MM.1S (cell line): ENCODE data around the gene PPFIA2.

Experiments
- DNase-seq: peaks from one replicate; pipeline ENCODE4 v3.0.0-alpha.2; 2015
- H2AFZ ChIP-seq: fragments of 300-600 bp; sonication (generic); 2 replicates; pipeline ENCODE4 v1.6.0; 2016; ENCODE audit warnings: antibody characterized with exemption, low read length
- H3F3A ChIP-seq: fragments of 300-600 bp; sonication (generic); 2 replicates; pipeline ENCODE4 v1.6.1; 2016; ENCODE audit warnings: mild to moderate bottlenecking, antibody characterized with exemption, low read length, moderate library complexity, mixed read lengths; ENCODE audit not compliant: insufficient read depth
- H3K27ac ChIP-seq: fragments of 300-600 bp; sonication (generic); 2 replicates; pipeline ENCODE4 v1.5.1; 2016; ENCODE audit warnings: mild to moderate bottlenecking, low read length
- H3K27me3 ChIP-seq: fragments of 300-600 bp; sonication (generic); replicated peaks from 2 replicates; pipeline ENCODE4 v1.6.0; 2016; ENCODE audit warnings: low read length; ENCODE audit not compliant: insufficient read depth
- H3K36me3 ChIP-seq: fragments of 300-600 bp; sonication (generic); replicated peaks from 2 replicates; pipeline ENCODE4 v1.6.1; 2016; ENCODE audit warnings: mild to moderate bottlenecking, low read length, mixed read lengths; ENCODE audit not compliant: insufficient read depth
- H3K4me1 ChIP-seq: fragments of 300-600 bp; sonication (generic); 2 replicates; pipeline ENCODE4 v1.6.1; 2016; ENCODE audit warnings: low read length, mixed read lengths
- H3K4me2 ChIP-seq: fragments of 300-600 bp; sonication (generic); 2 replicates; pipeline ENCODE4 v1.6.0; 2016; ENCODE audit warnings: low read depth, low read length
- H3K4me3 ChIP-seq: fragments of 300-600 bp; sonication (generic); 2 replicates; pipeline ENCODE4 v1.5.1; 2016; ENCODE audit warnings: low read length, mixed read lengths
- H3K79me2 ChIP-seq: fragments of 300-600 bp; sonication (generic); 2 replicates; pipeline ENCODE4 v1.6.1; 2016; ENCODE audit warnings: mixed run types, low read length, mixed read lengths
- H3K9ac ChIP-seq: fragments of 300-600 bp; sonication (generic); 2 replicates; pipeline ENCODE4 v1.6.1; 2016; ENCODE audit warnings: low read length, mixed read lengths
- H3K9me2 ChIP-seq: fragments of 300-600 bp; sonication (generic); replicated peaks from 2 replicates; pipeline ENCODE4 v1.6.1; 2016; ENCODE audit warnings: mild to moderate bottlenecking, low read length, mixed read lengths; ENCODE audit not compliant: insufficient read depth
- H3K9me3 ChIP-seq: fragments of 300-600 bp; sonication (generic); replicated peaks from 2 replicates; pipeline ENCODE4 v1.6.1; 2016; ENCODE audit warnings: mild to moderate bottlenecking, low read length, mixed read lengths; ENCODE audit not compliant: insufficient read depth
- H4K20me1 ChIP-seq: fragments of 300-600 bp; sonication (generic); 2 replicates; pipeline ENCODE4 v1.6.1; 2016; ENCODE audit warnings: mild to moderate bottlenecking, low read length, moderate library complexity, mixed read lengths; ENCODE audit not compliant: insufficient read depth
- CTCF ChIP-seq: fragments of 300-600 bp; sonication (generic); IDR thresholded peaks from 2 replicates; pipeline ENCODE4 v1.5.1; 2016; ENCODE audit warnings: antibody characterized with exemption, low read length, mixed read lengths
- EZH2 ChIP-seq: fragments of 300-600 bp; sonication (generic); optimal IDR thresholded peaks from 2 replicates; pipeline ENCODE3; 2017; ENCODE audit warnings: low read depth, mild to moderate bottlenecking, antibody characterized with exemption, low read length, mixed read lengths
- EZH2phosphoT487 ChIP-seq: fragments of 300-600 bp; sonication (generic); IDR thresholded peaks from 2 replicates; pipeline ENCODE4 v1.6.1; 2018; ENCODE audit warnings: antibody characterized with exemption, low read length

PPFIA2 gene

GRCh38 chr12:81627336-81628189 lies 131.6 kb downstream of the PPFIA2 start:
- Histone ChIP-seq H3K27me3 (no peaks in the 10 kb centered on the region), H3K4me1 (no peaks in the 10 kb centered on the region), H4K20me1 (no peaks in the 10 kb centered on the region), H3K36me3 (no peaks in the 10 kb centered on the region), H3K4me2 (no peak overlapping the region), H3K4me3 (no peak overlapping the region), H2AFZ (no peak overlapping the region), H3F3A (no peaks in the 10 kb centered on the region), H3K27ac (no peak overlapping the region), H3K9me3 (no peaks in the 10 kb centered on the region), H3K79me2 (no peaks in the 10 kb centered on the region), H3K9ac (no peak overlapping the region), H3K9me2 (no peaks in the 10 kb centered on the region)
- peak; percentile 49 for DNase-seq
- TF ChIP-seq EZH2 (no peak), CTCF (peak; percentile 70), EZH2phosphoT487 (no peak)

GRCh38 chr12:81626406-81626805 lies 132.7 kb downstream of the PPFIA2 start:
- Histone ChIP-seq H3K9ac (no peak overlapping the region), H3K4me3 (no peak overlapping the region), H3K27me3 (no peaks in the 10 kb centered on the region), H3K79me2 (no peaks in the 10 kb centered on the region), H4K20me1 (no peaks in the 10 kb centered on the region), H2AFZ (no peak overlapping the region), H3K36me3 (no peaks in the 10 kb centered on the region), H3K4me1 (no peaks in the 10 kb centered on the region), H3F3A (no peaks in the 10 kb centered on the region), H3K9me3 (no peaks in the 10 kb centered on the region), H3K4me2 (no peak overlapping the region), H3K27ac (no peak overlapping the region), H3K9me2 (no peaks in the 10 kb centered on the region)
- TF ChIP-seq CTCF (no peak), EZH2 (no peak), EZH2phosphoT487 (no peak)
- no peak for DNase-seq

DNA sequence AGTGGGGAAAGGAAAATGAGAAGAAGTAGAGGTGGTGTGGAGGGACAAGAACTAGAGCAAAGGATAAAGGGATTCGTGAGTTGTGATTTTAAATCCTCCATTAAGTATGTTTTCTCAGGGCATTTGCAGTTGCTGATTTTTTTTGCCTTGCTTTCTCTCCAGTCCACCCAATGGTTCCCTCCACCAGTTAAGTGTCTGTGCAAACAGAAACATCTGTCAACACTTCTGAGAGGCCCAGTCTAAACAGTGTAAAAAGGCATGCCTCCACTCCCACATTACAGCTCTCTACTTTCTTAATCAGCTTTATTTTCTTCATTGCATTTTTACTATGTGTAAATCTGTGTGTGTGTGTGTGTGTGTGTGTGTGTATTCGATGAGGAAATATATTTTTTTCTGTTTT lies 141.2 kb downstream of the PPFIA2 start:
- Histone ChIP-seq H3K79me2 (no peaks in the 10 kb centered on the region), H2AFZ (no peak overlapping the region), H3K4me3 (no peak overlapping the region), H3K9ac (no peak overlapping the region), H3K9me2 (no peaks in the 10 kb centered on the region), H3K36me3 (no peaks in the 10 kb centered on the region), H3K9me3 (no peaks in the 10 kb centered on the region), H3F3A (no peaks in the 10 kb centered on the region), H3K4me1 (no peaks in the 10 kb centered on the region), H3K27me3 (no peaks in the 10 kb centered on the region), H4K20me1 (no peaks in the 10 kb centered on the region), H3K27ac (no peak overlapping the region), H3K4me2 (no peak overlapping the region)
- TF ChIP-seq EZH2phosphoT487 (no peak), EZH2 (no peak), CTCF (no peak)
- DNase-seq: no peak
